Measurements from ENCODE around the gene KLHL40.

KLHL40 gene

DNA sequence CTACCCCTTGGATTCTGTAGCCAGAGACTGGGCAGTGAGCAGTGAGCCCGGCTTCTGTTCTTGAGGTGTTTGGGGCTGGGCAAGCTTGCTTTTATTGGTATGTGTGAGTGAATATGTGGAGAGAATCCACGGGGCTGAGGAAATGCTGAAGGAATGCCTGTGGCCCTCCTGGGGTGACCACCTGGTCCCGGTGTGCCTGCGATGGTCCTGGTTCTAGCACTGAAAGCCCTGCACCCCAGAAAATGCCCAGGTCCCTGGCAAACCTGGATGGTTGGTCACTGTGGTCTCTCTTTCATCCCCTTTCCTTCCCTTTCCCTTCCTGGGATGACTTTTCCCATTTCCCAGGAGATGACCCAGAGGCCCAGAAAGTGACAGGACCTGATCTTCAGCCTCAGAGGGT is 27.7 kb upstream of the KLHL40 start:
- no peak for ATAC-seq
- DNase-seq: no peak

DNA sequence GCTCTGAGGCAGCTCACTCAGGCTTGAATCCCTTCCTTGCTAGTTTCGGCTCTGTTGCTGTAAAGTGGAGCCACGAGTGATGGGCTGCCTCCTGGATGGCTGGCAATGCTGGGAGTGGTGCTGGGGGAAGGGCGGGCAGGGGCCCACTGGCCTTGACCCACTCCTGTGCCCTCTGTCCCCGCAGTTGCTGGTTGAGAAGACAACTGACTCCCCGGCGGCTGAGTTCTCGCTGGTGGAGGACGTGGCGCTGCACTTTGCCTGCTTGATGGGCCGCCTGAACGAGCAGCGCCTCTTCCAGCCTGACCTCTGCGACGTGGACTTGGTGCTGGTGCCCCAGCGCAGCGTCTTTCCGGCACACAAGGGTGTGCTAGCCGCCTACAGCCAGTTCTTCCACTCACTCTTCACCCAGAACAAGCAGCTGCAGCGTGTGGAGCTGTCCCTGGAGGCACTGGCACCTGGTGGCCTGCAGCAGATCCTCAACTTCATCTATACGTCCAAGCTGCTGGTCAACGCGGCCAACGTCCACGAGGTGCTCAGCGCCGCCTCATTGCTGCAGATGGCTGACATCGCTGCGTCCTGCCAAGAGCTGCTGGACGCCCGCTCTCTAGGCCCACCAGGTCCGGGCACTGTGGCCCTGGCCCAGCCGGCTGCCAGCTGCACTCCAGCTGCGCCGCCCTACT is 27.1 kb upstream of the KLHL40 start:
- DNase-seq (no peak), ATAC-seq (no peak)

DNA sequence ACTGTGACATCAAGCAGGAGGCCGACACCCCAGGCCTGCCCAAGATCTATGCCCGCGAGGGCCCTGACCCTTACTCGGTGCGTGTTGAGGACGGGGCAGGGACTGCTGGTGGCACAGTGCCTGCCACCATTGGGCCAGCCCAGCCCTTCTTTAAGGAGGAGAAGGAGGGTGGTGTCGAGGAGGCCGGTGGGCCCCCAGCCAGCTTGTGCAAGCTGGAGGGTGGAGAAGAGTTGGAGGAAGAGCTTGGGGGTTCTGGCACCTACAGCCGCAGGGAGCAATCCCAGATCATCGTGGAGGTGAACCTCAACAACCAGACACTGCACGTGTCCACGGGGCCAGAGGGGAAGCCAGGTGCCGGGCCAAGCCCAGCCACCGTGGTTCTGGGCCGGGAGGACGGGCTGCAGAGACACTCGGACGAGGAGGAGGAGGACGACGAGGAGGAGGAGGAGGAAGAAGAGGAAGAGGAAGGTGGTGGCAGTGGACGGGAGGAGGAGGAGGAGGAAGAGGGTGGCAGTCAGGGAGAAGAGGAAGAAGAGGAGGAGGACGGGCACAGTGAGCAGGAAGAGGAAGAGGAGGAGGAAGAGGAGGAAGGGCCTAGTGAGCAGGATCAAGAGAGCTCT is 26.5 kb upstream of the KLHL40 start:
- ATAC-seq: no peak
- DNase-seq: no peak

DNA sequence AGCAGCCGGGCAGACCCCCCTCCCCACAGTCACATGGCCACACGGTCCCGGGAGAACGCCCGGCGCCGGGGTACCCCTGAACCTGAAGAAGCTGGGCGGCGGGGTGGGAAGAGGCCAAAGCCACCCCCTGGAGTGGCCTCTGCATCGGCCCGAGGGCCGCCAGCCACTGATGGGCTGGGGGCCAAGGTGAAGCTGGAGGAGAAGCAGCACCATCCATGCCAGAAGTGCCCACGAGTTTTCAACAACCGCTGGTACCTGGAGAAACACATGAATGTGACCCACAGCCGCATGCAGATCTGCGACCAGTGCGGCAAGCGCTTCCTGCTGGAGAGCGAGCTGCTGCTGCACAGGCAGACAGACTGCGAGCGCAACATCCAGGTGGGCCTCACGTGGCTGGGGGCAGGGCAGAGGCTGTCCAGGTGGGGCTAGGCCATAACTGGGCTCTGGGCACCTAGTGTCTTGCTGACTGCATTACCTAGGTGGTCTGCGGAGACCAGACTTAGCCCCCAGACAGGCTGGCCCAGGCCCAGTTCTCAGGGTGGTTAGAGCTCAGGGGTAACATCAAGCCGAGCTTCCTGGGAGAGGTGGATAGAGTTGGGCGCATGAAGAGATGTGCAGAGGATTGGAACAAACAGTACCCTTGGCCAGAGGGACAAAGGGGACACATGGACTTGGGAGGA is 25.7 kb upstream of the KLHL40 start:
- ATAC-seq (no peak), DNase-seq (no peak)

DNA sequence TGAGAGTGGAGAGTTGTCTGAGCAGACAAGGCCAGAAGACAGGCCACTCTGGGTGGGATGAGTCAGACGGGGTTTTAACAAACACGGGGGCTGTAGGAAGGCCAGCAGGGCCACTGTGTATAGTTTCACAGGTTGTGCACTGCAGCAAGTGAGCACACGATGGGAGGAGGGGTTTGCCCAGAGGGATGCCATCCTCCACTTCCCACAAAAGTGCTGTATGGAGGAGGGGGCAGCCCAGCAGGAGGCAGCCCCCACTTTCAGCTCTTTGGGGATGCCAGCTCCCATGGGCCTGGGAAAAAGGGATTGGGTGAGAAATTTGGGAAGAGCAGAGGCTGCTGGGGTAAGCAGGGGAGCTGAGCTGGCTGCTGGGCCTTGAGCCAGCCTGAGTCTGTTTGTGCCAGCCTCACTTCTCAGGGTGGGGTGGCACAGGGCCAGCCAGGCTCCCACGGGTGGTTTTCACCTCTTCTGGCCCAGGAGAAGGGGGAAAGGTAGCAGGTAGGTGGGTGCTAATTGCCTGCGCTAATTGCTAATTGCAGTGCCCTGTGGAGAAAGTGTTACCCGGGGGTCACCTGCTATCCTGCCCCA is 25.1 kb upstream of the KLHL40 start:
- no peak for DNase-seq
- ATAC-seq: no peak

DNA sequence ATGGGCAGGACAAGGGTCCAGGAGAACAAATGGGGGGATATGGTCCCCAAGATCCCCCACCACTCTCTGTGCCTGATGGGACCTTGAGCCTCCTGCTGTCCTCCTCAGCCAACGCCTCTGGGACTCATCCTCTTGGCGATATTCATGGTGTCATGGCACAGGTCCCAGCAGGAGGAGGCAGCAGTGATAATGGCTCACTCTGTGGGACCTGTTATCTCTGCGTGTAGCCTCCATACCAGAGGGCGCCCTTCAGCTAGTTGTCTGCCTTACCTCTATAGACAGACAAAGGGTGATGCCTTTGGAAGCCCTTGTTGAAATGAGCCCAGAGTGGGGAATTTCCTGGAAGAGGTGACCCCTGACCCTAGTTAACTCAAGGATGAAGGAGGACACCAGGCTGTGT is 24.4 kb upstream of the KLHL40 start:
- ATAC-seq: no peak
- DNase-seq: no peak

DNA sequence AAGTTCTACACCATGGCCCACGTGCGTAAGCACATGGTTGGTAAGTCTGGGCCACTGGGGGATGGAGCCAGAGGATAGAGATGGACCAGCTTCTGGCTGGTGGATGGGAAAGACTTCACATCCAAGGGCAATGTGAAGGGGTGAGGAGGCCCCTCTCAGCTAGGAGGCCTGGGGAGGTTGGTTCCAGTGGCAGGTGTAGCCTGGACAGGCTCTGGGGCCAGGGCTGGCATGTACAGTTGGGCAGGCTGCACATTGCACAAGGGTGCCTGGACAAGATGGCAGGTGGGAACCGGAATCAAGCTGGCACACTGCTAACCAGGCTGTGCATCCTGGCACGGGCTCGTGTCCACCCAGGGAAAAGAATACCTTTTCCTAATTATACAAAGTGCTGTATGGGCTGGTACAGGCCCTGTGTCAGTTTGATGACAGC is 23.7 kb upstream of the KLHL40 start:
- ATAC-seq (no peak), DNase-seq (no peak)

DNA sequence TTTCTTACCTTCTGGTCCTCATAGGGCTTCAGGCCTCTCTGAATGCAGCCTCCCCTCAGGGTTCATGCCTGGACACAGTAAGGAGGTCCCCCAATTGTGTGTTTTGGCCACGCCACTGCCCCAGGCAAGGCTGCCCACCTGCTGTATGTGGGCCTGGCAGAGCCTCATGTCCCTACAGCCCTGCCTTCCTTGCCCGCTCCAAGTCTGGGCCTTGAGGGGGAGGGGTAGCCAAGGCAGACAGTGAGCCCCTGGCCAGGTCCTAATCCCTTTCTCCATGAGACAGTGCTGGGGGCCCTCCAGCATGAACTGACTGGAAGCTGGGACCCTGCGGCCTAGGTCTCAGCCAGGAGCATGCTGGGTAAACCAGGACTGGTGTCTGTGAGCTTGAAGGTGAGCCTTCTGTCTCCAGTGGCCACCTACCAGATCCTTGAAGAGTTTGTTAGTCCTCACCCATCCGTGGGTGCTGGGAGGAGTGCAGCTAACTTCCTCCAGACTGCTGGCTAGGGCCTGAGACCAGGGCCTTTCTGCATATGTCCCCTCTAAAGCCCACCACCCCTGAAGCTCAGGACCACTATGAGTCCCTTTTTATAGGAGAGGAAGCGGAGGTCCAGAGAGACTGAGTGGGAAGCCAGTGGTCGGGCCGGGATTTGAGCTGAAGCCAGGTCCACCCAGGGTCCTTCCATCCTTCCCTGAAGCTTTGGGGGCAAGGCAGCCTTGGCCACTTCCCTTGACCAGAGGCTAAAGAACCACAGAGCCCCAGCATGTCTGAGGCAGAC is 23.1 kb upstream of the KLHL40 start:
- DNase-seq: no peak
- ATAC-seq: no peak

DNA sequence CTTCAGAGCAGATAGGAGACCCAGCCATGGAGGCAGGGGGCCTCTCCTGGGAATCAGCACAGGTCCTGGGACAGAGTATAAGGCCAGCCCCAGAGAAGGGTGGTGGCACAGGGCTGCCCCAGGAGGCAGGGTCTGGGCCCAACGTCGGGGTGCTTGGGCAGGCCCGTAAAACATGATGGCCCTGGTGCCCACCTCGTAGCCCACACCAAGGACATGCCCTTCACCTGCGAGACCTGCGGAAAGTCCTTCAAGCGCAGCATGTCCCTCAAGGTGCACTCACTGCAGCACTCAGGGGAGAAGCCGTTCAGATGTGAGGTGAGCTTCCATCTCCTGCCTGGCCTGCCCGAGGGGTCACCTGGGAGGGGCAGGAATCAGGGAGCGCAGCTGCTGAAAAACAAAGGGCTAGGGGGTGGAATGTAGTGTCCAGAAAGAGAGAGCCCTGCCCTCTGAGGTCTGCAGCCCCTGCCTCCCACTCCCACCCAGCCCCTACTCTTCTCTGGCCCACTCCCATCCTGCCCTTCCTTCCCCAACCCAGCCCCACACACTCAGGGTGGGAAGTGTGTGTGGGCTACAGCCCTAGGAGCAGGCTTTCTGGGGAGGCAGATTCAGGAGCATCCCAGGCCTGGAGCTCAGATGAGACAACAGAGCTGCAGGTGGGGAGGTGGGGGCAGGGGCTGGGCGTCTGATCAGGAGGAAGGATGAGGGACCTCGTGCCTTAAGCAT is 22.4 kb upstream of the KLHL40 start:
- ATAC-seq (no peak), DNase-seq (no peak)

DNA sequence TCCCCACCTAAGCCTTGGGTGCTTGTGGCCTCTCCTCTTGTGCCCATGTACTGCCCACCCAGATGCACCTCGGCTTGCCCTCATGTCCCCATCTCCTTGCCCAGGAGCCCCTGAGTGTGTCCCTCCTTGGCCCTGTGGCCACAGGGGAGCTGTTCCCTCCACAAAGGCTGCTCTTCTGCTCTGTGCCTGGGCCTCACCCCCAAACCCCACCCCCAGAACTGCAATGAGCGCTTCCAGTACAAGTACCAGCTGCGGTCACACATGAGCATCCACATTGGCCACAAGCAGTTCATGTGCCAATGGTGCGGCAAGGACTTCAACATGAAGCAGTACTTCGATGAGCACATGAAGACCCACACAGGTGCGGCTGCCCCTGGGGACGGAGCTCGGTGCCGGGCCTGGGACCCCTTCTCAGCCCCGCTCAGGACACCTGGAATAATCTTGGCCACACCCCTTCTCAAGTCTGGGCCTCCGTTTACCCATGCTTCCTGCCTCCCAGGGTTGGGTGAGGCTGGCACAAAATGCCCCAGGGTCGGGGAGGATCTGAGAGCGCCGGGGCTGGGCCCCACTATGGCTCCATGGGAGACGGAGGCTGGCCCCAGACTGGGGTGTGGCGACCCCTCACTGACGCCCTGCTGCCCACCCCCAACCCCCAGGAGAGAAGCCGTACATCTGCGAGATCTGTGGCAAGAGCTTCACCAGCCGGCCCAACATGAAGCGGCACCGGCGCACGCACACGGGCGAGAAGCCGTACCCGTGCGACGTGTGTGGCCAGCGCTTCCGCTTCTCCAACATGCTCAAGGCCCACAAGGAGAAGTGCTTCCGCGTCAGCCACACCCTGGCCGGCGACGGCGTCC is 21.5 kb upstream of the KLHL40 start:
- ATAC-seq (no peak), DNase-seq (no peak)

DNA sequence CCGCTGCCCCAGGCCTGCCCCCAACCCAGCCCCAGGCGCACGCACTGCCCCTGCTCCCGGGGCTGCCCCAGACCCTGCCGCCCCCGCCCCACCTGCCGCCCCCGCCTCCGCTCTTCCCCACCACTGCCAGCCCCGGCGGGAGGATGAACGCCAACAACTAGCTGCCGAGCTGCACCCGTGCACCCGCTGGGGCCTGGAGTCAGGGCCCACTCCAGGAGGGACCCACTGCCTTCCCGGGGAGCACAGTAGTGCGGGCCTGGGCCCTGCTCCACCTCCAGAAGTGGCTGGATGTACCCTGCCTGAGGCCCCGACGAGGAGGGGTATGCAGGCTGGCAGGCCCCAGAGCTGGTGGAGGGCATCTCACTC is 20.9 kb upstream of the KLHL40 start:
- ATAC-seq (no peak), DNase-seq (no peak)

DNA sequence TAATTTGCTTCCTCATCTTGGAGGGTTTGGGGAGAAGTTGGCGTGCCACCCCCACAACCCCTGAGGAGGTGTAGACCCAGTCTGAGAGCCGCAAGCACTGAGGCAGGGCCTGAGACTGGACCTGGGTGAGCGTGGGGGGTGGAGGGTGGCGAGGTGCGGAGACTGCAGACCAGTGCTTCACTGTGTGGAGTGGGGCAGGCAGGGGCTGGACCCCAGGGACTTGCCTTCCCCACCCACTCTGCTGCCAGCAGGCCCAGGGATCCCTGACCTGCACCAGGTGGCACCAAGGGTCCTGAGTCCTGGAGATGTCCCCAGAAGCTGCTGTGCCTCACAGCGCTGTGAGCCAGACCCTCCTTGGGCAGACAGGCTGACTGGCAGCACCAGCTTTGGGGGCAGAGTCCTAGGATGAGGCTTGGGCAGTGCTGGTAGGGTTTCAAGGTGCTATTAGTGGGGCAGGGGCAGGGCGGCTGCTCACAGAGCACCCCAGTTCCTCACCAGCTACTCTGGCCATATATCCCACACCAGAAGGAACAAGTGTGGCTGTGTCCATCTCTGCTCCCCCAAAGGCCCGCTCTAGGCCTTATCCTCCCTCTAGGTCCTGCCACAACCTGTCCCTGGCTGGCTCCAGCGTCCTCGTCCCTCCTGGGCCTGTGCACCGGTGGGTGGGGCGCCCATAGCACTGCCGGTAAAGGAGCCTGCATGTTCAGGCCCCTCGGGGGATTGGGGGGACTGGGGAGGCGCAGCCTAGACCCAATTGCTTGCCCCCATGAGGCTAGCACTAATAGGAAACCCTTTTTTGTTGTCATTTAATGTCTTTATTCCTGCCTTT is 20.1 kb upstream of the KLHL40 start:
- DNase-seq: no peak
- no peak for ATAC-seq

DNA sequence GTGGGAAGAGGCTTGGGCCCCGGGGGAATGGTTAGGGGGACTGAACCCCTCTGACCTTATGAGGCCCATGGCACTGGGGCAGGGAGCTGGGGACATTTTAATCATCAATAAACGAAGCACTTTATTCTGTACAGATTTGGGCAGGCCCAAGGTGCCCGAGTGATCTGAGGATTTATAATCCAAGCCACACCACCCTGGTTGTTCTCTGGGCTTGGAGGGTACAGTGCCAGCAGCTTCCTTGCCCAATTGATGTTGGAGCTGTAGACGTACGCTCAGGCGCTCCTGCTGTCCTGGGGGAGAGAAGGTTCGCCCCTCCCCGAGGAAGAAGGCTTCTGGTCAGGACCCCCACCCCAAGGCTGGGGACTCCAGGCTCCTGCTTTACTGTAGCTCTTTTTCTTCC is 19.3 kb upstream of the KLHL40 start:
- ATAC-seq (no peak), DNase-seq (no peak)

DNA sequence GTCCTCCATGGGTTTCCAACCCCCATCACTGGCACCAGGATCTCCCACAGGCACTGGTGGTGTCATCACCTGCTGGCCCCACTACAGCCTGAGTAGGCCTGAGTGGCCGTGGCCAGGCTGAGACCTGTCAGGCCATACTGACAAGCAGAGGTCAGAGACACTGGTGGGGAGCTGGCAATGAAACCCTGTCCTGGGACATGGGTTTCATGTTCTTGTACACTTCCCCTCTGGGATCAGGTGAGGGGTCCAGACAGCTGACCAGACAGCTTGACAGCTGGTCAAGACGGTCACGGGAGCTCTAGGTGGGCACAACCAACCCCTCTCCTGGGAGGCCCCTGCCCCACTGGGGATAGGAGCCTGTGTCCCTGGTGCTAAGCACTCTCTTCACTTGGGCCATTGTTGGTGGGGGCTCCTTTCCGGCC is 18.7 kb upstream of the KLHL40 start:
- ATAC-seq (no peak), DNase-seq (no peak)

DNA sequence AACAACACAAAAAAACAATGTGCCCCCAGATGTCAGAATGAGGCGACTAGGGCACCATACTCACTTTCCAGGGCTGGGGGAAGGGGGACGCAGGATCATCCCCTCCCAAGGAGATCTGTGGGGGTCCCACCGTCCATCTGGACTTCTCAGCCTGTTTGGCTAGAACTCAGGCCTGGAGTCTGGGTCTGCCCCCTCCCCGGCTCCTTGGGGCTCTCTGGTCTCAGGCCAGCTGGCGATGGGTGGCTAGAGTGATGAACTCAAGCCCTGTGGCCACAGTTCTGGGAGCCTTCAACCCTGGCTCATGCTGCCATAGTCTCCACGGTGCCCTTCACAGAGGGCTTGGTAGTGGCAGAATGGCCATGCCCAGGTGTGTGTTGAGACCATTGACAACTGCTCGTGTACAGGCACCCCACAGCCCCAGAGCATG is 18.2 kb upstream of the KLHL40 start:
- ATAC-seq (no peak), DNase-seq (no peak)

DNA sequence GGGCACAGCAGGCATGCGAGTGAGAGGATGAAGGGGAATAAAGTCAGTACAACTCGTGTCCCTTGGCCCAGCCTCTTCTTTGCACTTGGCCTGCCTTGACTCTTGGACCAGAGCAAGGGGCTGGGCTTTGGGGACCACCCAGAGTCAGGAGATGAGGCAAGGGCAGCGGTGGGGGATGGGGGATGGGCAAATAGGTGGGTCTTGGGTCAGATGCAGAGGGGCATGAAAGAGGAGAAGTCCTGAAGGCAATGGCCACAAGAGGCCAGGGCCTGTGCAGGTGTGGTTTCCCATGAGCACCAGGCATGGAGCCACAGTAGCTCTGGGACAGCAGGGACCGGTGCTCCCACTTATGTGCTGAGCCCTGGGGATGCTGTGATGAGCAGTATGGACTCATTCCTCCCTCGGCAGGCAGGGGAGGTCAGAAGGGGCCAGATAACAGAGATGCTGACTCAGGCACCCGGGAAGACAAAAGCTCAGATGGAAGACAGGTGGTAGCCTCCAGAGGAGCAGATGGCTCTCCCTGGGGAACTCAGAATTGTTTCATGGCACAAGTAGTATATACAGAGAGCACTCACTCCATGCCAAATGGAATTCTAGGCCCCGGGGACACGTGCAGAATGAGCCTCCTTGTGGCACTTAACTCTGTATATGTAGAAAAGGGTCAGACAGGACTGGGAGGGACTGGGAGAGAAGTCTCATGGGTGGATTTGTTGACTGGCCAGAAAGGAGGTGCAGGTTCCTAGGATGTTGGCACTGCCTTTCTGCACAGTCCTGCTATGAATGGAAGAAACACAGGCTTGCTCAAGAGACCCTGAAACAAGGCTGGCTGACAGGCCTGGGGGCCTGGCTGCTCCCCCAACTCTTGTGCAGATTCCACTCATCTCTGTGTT is 17.6 kb upstream of the KLHL40 start:
- ATAC-seq (no peak), DNase-seq (no peak)

DNA sequence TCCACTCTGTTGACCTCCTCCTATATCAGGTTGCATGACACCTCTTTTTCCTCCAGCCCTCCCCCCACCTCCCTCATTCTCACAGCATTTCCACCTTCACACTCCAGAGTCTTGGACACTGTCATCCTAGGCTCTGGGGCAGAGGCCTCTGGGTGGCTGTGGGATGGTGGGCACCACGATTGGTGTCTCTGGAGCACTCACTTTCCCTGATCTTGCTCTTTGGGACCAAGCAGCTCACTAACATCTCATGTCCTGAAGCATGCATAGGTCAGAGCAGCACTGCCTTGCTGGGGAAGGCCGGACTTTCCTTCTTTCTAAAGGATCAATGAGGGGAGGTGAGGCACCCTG is 16.9 kb upstream of the KLHL40 start:
- DNase-seq (no peak), ATAC-seq (no peak)

DNA sequence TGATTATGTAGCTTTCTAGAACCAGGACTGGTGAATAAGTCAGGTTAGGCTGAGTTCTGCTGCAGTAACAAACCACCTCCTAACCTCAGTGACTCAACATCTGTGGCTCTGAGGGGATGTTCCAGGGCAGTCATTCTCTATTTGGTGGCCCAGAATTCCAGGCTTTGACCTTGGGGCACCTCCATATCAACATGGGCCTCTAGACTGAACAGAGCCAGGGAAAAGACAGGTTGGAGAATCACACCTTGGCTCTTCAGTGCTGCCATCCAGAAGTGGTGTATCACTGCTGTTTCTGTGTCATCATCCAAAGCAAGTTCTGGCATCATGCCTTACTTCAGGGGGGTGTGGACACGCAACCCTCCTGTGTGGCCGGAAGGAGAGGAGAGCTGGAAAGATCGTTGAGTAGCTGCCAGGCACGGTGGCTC is 16.5 kb upstream of the KLHL40 start:
- DNase-seq (no peak), ATAC-seq (no peak)

DNA sequence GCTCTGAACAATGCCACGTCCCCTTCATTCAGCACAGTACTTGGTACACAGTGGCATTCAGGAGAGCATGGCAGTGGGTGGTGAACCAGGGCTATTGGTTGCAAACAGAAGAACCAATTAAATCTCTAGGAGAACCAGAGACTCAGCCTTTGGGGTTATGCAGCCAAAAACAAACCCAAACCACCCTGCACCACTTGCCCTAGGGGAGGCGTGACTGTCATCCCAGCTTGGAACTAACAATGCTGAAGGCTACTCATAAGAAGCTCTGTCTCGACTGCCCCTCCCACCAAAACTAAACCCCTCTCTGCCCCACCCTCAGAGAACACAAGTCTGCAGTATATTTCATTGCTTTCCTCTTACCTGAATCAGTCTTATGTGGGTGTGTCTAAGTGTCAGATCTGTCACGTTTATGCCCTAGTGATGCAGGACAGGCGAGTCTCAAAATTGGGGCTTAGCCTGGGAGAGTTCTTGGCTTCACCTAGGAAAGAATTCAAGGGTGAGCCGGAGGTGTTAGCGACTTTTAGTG is 15.2 kb upstream of the KLHL40 start:
- ATAC-seq (no peak), DNase-seq (no peak)

Measured in stimulated activated naive CD8-positive, alpha-beta T cell treated with anti-CD3 and anti-CD28 coated beads, Interleukin-15, Interleukin-2, amounts not matched to agents 100 U/mL and 50 U/mL, for 24 hours (primary cell).